ENCODE data around the gene SYNJ1. TPM values are rescaled to one million over a fixed set of nuclear protein-coding genes. Genes with fewer than 3 reads are reported as not detected.

Gene SYNJ1
- total and polyA plus RNA-seq, 9 of the 15 experiments (the other 6 are each of a cell fraction or from before 2014, with no cell fraction given), result 2.4 to 10.6 (median 5.6) TPM

DNA sequence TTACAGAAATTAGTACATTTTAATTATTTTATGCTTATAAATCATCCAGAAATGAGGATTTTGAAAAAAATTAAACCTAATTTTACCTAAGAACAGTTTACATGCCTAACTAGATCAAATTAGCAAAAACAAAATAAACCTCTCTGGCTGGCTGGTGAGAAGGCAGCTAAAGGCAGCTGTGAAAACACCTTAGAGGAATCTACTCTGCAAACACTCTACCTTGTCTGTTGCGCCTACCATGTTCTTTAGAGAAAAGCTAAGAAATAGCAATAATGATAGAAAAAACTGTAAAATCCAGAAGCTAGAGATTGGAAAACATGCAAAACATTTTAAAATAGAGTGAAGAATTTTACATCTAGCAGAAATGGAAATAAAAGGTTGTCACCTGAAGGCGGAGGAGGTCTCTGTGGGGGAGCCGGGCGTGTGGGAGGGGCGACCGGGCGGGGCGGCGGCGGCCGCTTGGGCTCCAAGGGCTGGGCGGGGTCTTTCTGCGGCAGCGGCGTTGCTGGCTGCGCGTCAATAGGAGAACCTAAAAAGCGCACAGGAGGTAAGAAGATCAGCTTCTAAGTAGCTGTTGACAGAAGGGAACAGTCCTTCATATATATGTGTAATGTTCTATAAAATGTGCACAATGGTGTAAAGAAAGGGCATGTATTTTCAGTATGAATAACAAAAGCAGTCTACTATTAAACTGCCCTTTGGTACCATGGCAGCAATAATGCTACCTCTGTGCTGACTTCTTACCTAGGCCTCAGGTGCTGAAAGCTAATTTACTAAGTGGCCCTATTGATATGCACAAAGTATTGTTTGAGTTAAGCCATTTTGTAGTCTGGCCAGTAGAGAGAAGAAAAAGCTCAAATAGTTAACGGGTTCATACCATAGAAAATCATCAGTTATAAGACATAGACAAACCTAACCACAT is 82.3 kb downstream of the SYNJ1 start (continued):
- no peak for TF ChIP-seq ELK3 (CRISPR knock-in tag; IDR thresholded peaks at IDR 0.05)

DNA sequence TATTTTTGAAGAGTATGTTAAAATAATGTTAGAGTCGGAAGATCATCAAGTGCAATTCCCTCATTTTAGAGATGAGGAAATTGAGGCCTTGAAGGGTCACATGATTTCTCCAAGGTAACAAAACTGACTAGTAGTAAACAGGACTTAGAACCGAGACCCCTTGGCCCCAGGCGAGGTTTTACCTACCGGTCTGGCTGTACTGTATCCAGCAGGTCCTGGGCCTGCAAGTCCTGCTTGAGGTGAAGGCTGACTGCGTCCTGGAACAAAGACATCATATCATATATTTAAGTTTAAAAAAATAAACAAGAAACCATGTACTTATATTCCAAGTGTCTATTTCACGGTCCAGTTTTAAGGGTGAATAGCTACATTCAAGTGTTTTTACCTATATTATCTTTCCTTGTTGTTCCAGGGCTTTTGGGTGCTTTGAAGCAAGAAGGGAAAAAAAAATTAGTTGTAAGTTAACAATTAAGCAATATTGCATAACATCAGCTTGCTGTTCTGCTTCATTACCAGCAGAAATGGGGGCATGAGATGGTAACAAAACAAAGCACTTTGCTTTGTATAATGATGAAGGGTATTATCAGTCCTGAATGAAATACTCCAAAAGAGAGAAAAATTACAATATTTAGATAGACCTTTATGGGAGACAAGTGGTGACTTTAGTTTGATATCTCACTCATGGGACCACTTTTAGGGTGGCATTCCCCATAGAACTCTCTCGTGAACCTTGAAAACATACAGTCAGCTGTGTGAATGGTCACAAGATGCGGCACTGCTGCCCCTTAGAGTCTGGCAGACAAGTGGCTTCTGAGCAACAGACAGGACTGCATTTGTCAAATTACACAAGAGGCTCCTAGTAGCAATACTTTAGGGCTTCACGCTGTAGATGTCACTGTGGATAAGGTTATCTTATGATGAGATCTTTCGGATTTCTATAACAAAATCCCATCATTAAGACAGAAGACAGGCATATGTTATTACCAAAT is 85.8 kb downstream of the SYNJ1 start:
- CTCF ChIA-PET (ENCODE audit: low intra/inter-chr PET ratio), result interaction anchor here (0.6 kb wide), 1 partner anchor 72 kb away, joined by 3 read pairs; no protein-coding TSS in a partner anchor

More for the DNA sequence above, 85.8 kb downstream of the SYNJ1 start:
- intact Hi-C loops (cut with micrococcal nuclease) (no loop called here), in situ Hi-C loops (cut with MboI) (no loop called here)
- FAIRE-seq, result no peak
- H3K4me1 ChIP-seq (replicated peaks in 1 of 2; ENCODE audit: control insufficient read depth in 2 of 2, insufficient read depth in 2 of 2, low read length in 2 of 2), result peaks cover 5% of the 10 kb centered on the region in 2 experiments; a peak in 3 of 5 replicates
- H3K4me3 ChIP-seq, result no peak overlapping the region
- 71% methylated on average over 10 of the region's 10 CpGs for WGBS (ENCODE audit: insufficient coverage, low coverage, missing lambda C conversion rate)
- TF ChIP-seq SIRT6 (IDR thresholded peaks at IDR 0.05; ENCODE audit: low read depth, low read length) (no peak), CEBPG (CRISPR knock-in tag; IDR thresholded peaks at IDR 0.05) (no peak), CEBPG (tag; conservative IDR thresholded peaks at IDR 0.05 in 1 of 2, IDR thresholded peaks at IDR 0.05 in 1 of 2) (peak in 1 of 2 experiments; percentile 66; a peak in 3 of 4 replicates)
- POLR2A ChIA-PET, result no interaction called here
- no peaks in the 10 kb centered on the region for H4K20me1 ChIP-seq (replicated peaks; ENCODE audit: control insufficient read depth, insufficient read depth, low read length)
- H3K9me3 ChIP-seq (replicated peaks; ENCODE audit: control insufficient read depth, insufficient read depth, low read depth, low read length), result no peaks in the 10 kb centered on the region
- DNase-seq (ENCODE audit: extremely low read depth in 1 of 4, low spot score in 3 of 4), result no peak
- H3K27me3 ChIP-seq (ENCODE audit: control insufficient read depth in 2 of 2, insufficient read depth in 2 of 2, low read length in 2 of 2), result no peaks in the 10 kb centered on the region
- no TSS peak for BruUV-seq (replicated peaks)
- peaks cover 52% of the 10 kb centered on the region; the same call in 2 of the 3 replicates for H3K36me3 ChIP-seq (ENCODE audit: control insufficient read depth, insufficient read depth, low read length)
- no peak overlapping the region for H3K27ac ChIP-seq (ENCODE audit: extremely low read depth, low read depth, low read length)
- ATAC-seq, result no peak
- no peak overlapping the region for H2AFZ ChIP-seq (ENCODE audit: low read depth, low read length)
- H3K79me2 ChIP-seq (ENCODE audit: control insufficient read depth, insufficient read depth, low read length), result no peaks in the 10 kb centered on the region
- H3K9ac ChIP-seq (ENCODE audit: insufficient read depth in 1 of 2, low read depth in 2 of 2, low read length in 2 of 2), result no peak overlapping the region
- H3K9me1 ChIP-seq (ENCODE audit: control insufficient read depth, insufficient read depth, low read length), result no peaks in the 10 kb centered on the region
- H3K4me2 ChIP-seq (ENCODE audit: insufficient read depth, low read length), result no peak overlapping the region

Measured in K562 (cell line).